MCF 10A (cell line): ENCODE measurements around the gene DHRS4L2. TPM values are rescaled to one million over a fixed set of nuclear protein-coding genes. Genes with fewer than 3 reads are reported as not detected.
"Not testable (repeated sequence)": the region's sequence is repeated elsewhere in the genome, so short reads cannot be mapped to it uniquely, and the experiment has no call there.

Source experiments
- BruUV-seq: library from RNA; stranded (reverse); fragments of 400-500 nt; replicated peaks from 2 replicates; lab custom pipeline; 2021; lab: Mats Ljungman, UMichigan
- CTCF ChIA-PET: fragments of 300-600 bp; sonication (Branson Sonifier 250); formaldehyde crosslinking; extraction: SDS; loops from one replicate; lab custom pipeline; 2021; ENCODE audit warnings: antibody characterized with exemption, inconsistent platforms; lab: Yijun Ruan, JAX
- POLR2A ChIA-PET: fragments of 300-600, 350-650 bp; sonication (Branson Sonifier 250); formaldehyde crosslinking; extraction: SDS; loops from one replicate; lab custom pipeline; 2020; ENCODE audit warnings: antibody characterized with exemption, inconsistent platforms; lab: Yijun Ruan, JAX
- DNase-seq: peaks from one replicate; pipeline ENCODE4 v3.0.0-alpha.2; 2018; ENCODE audit not compliant: unreplicated experiment
- H3K27ac Mint-ChIP-seq: one replicate; pipeline ENCODE4 v1.8.0; 2022; ENCODE audit warnings: mild to moderate bottlenecking, low read depth, mixed read lengths; ENCODE audit not compliant: unreplicated experiment
- H3K27me3 Mint-ChIP-seq: one replicate; pipeline ENCODE4 v1.8.0; 2022; ENCODE audit warnings: mixed read lengths; ENCODE audit not compliant: insufficient read depth, unreplicated experiment
- H3K36me3 Mint-ChIP-seq: one replicate; pipeline ENCODE4 v1.8.0; 2022; ENCODE audit warnings: mild to moderate bottlenecking, moderate library complexity, mixed read lengths; ENCODE audit not compliant: insufficient read depth, unreplicated experiment
- H3K4me1 Mint-ChIP-seq: one replicate; pipeline ENCODE4 v1.8.0; 2022; ENCODE audit warnings: mixed read lengths; ENCODE audit not compliant: insufficient read depth, unreplicated experiment
- H3K4me3 Mint-ChIP-seq: one replicate; pipeline ENCODE4 v1.8.0; 2022; ENCODE audit warnings: mild to moderate bottlenecking, moderate library complexity, mixed read lengths; ENCODE audit not compliant: unreplicated experiment
- H3K9me3 Mint-ChIP-seq: one replicate; pipeline ENCODE4 v1.8.0; 2022; ENCODE audit warnings: mixed read lengths; ENCODE audit not compliant: unreplicated experiment
- intact Hi-C: fragments of 100-400 bp; cut with micrococcal nuclease; formaldehyde crosslinking; loops from 2 replicates; pipeline ENCODE4 v1.14.1; 2022
- total RNA-seq: library from RNA; stranded (reverse); gene quantifications from 2 replicates; pipeline ENCODE4 v1.2.3, GENCODE V29; 2022
- TF ChIP-seq, protein P1 (sequence below): fragments of 200-600 bp; IDR thresholded peaks from one replicate; pipeline ENCODE4 v1.8.0; 2022; ENCODE audit warnings: antibody characterized with exemption, mild to moderate bottlenecking; ENCODE audit not compliant: unreplicated experiment

DHRS4L2 gene
- total RNA-seq, 1 experiment from 2014 or later, result 20.8 TPM

DNA sequence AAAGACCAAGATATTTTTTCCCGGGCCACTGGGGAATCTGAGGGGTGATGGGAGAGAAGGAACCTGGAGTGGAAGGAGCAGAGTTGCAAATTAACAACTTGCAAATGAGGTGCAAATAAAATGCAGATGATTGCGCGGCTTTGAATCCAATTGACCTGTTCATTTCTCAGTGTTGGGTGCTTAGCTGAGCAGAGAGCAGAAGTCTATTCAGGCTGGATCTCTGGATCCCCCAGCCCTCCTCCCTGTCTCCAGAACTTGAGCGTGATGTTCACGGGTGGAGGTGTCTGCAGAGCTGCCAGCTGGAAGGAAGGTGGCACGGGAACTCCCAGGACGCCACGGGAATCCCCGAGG lies 19.6 kb upstream of the DHRS4L2 start:
- H3K4me3 Mint-ChIP-seq, H3K9me3 Mint-ChIP-seq, H3K27me3 Mint-ChIP-seq, H3K36me3 Mint-ChIP-seq, BruUV-seq, intact Hi-C loops, H3K4me1 Mint-ChIP-seq, POLR2A ChIA-PET, CTCF ChIA-PET, H3K27ac Mint-ChIP-seq, DNase-seq: not testable (repeated sequence)

DNA sequence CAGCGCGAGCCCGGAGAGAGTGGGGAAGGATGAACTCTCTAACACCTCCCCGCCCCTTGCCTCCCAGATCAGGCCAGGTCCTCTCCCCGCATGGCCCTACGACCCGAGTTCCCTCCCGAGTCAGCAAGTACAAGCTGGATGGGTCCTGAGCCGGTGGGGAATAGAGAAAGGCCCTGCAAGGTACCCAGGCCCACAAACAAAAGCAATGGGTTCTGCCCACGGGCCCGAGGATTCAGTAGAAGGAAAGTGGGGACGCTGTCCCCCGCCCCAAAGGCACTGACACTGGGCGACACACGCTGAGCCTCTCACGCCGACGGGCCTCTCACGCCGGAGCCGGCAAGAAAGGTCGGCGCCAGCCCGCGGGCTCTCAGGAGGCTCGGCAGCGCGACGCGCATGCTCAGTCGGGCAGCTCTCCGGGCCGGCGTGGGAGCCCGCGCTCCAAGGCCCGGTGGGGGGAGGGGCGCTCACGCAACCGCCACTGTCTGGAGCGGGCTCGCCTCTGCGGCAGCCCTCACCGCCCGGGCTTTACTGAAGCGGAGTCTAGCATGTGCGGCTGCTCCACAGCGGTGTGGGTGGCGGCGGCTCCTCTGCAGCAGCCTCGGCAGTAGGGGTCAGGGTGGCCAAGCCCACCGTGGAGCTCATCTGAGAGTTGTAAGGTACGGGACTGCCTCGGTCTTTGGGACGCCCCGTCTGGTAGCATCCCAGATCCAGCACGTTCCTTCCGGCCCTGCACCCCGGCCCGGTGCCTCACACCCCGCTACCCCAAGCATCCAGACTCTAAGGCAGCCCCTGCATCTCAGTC lies 19.0 kb upstream of the DHRS4L2 start:
- H3K4me3 Mint-ChIP-seq, BruUV-seq, H3K27me3 Mint-ChIP-seq, H3K9me3 Mint-ChIP-seq, DNase-seq, POLR2A ChIA-PET, H3K27ac Mint-ChIP-seq, intact Hi-C loops, H3K4me1 Mint-ChIP-seq, H3K36me3 Mint-ChIP-seq: not testable (repeated sequence)
- CTCF ChIA-PET, result interaction anchor here (1.5 kb wide), 1 partner anchor 139 kb away, joined by 3 read pairs; no protein-coding TSS in a partner anchor

DNA sequence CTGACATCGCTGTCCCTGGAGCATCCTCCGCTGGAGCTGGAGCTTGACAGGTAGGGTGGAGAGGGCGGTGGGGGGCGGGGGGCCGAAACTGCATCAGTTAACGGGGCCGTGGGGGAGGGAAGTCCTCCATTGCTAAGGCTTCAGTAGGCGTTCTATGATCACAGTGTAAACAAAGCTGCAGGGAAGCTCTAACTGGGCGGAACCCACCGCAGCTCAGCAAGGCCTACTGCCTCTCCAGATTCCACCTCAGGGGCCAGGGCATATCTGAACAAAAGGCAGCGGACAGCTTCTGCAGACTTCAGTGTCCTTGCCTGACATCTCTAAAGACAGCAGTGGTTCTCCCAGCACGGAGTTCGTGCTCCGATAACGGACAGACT lies 18.5 kb upstream of the DHRS4L2 start:
- H3K4me1 Mint-ChIP-seq, DNase-seq, BruUV-seq, intact Hi-C loops, H3K9me3 Mint-ChIP-seq, H3K36me3 Mint-ChIP-seq, H3K27ac Mint-ChIP-seq, H3K27me3 Mint-ChIP-seq, POLR2A ChIA-PET, H3K4me3 Mint-ChIP-seq: not testable (repeated sequence)
- CTCF ChIA-PET, result interaction anchor here (1.5 kb wide), 1 partner anchor 138 kb away, joined by 3 read pairs; no protein-coding TSS in a partner anchor

DNA sequence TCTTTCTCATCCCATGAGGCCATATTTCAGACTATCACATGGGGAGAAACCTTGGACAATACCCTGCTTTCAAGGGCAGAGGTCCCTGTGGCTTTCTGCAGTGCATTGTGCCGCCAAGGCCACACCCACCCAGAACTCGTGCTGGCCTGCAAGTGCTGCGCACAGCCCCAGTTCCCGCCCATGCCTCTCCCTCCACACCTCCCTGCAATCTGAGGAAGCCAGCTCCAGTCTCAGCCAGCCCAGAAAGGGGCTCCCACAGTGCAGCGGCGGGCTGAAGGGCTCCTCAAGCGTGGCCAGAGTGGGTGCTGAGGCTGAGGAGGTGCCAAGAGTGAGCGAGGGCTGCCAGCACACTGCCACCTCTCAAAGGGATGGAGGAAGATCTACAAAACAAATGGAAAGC lies 15.6 kb upstream of the DHRS4L2 start:
- H3K36me3 Mint-ChIP-seq, H3K4me3 Mint-ChIP-seq, intact Hi-C loops, H3K9me3 Mint-ChIP-seq, POLR2A ChIA-PET, H3K4me1 Mint-ChIP-seq, DNase-seq, H3K27ac Mint-ChIP-seq, CTCF ChIA-PET, BruUV-seq, H3K27me3 Mint-ChIP-seq: not testable (repeated sequence)

DNA sequence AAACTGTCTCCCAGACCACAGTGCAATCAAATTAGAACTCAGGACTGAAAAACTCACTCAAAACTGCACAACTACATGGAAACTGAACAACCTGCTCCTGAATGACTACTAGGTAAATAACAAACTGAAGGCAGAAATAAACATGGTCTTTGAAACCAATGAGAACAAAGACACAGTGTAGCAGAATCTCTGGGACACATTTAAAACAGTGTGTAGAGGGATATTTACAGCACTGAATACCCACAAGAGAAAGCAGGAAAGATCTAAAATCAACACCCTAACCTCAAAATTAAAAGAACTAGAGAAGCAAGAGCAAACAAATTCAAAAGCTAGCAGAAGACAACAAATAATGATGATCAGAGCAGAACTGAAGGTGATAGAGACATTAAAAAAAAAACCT lies 14.7 kb upstream of the DHRS4L2 start:
- H3K27ac Mint-ChIP-seq, H3K36me3 Mint-ChIP-seq, H3K4me1 Mint-ChIP-seq, H3K27me3 Mint-ChIP-seq, BruUV-seq, H3K9me3 Mint-ChIP-seq, H3K4me3 Mint-ChIP-seq, DNase-seq: not testable (repeated sequence)
- intact Hi-C loops, result loop anchor here (2.0 kb wide), 1 partner anchor 41 kb away; no protein-coding TSS in a partner anchor
- CTCF ChIA-PET, result interaction anchor here (0.6 to 3.1 kb wide), 6 partner anchors 41 to 151 kb away, joined by 3 to 16 read pairs (median 7); no protein-coding TSS in a partner anchor
- POLR2A ChIA-PET, result interaction anchor here (0.8 to 1.0 kb wide), 2 partner anchors 119 to 135 kb away, joined by 4 to 5 read pairs; partner anchors contain the start of gene PCK2

DNA sequence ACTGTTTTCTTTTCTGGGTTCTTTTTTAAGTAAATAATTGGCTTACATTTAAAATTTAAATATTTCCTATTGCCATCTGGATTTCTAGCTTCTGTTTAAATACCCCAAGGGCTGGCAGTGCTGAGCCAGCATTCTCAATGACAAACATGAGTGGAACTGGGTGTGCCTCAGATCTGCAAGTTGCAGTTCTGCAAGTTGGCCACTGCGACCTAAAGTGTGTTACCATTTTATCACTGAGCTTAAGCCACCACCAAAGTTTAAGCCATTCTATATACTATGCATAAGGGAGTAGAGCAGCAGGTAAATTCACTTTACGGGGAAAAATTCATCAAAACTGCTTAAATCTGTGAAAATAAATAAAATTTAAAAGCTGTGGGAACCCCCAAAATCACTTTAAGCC lies 11.5 kb upstream of the DHRS4L2 start:
- not testable (repeated sequence) for H3K4me3 Mint-ChIP-seq, DNase-seq, BruUV-seq, H3K4me1 Mint-ChIP-seq, H3K36me3 Mint-ChIP-seq, H3K27ac Mint-ChIP-seq, H3K27me3 Mint-ChIP-seq, H3K9me3 Mint-ChIP-seq
- intact Hi-C loops, result loop anchor here (1.0 kb wide), 1 partner anchor 131 kb away; no protein-coding TSS in a partner anchor
- TF ChIP-seq, protein P1, sequence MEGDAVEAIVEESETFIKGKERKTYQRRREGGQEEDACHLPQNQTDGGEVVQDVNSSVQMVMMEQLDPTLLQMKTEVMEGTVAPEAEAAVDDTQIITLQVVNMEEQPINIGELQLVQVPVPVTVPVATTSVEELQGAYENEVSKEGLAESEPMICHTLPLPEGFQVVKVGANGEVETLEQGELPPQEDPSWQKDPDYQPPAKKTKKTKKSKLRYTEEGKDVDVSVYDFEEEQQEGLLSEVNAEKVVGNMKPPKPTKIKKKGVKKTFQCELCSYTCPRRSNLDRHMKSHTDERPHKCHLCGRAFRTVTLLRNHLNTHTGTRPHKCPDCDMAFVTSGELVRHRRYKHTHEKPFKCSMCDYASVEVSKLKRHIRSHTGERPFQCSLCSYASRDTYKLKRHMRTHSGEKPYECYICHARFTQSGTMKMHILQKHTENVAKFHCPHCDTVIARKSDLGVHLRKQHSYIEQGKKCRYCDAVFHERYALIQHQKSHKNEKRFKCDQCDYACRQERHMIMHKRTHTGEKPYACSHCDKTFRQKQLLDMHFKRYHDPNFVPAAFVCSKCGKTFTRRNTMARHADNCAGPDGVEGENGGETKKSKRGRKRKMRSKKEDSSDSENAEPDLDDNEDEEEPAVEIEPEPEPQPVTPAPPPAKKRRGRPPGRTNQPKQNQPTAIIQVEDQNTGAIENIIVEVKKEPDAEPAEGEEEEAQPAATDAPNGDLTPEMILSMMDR, result peak; percentile 19
- ChIA-PET POLR2A (interaction anchor here (0.6 to 0.9 kb wide), 3 partner anchors 117 to 197 kb away, joined by 3 to 5 read pairs (median 4); partner anchors contain the start of genes DCAF11 and PCK2), CTCF (interaction anchor here (0.6 to 1.6 kb wide), 8 partner anchors 9 to 497 kb away, joined by 3 to 12 read pairs (median 4); partner anchors contain the start of gene PCK2)

DNA sequence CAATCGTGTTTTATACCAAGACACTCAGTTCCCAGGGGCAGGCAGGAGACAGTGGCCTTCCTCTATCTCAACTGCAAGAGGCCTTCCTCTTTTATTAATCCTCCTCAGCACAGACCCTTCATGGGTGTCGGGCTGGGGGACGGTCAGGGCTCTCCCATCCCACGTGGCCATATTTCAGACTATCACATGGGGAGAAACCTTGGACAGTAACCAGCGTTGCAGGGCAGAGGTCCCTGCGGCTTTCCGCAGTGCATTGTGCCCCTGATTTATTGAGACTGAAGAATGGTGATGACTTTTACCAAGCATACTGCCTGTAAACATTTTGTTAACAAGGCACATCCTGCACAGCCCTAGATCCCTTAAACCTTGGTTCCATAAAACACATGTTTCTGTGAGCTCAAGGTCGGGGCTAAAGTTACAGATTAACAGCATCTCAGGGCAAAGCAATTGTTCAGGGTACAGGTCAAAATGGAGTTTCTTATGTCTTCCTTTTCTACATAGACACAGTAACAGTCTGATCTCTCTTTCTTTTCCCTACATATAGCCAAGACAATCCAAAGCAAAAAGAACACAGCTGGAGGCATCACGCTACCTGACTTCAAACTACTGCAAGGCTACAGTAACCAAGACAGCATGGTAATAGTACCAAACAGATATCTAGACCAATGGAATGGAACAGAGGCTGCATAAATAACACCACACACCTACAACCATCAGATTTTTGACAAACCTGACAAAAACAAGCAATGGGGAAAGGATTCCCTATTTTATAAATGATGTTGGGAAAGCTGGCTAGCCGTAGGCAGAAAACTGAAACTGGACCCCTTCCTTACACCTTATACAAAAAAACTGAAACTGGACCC lies 6.5 kb upstream of the DHRS4L2 start:
- H3K4me3 Mint-ChIP-seq, H3K9me3 Mint-ChIP-seq, H3K27ac Mint-ChIP-seq, H3K36me3 Mint-ChIP-seq, POLR2A ChIA-PET, DNase-seq, H3K27me3 Mint-ChIP-seq, intact Hi-C loops, BruUV-seq: not testable (repeated sequence)
- H3K4me1 Mint-ChIP-seq, result peaks cover 12% of the 10 kb centered on the region
- CTCF ChIA-PET, result interaction anchor here (0.6 kb wide), 1 partner anchor 126 kb away, joined by 4 read pairs; no protein-coding TSS in a partner anchor
